Suppressor macrophage (primary cell): ENCODE results near the gene MOGAT1.

Experiments used
- DNase-seq, 4 experiments: peaks; one replicate each; pipeline ENCODE4 v3.0.0-alpha.2; 2020 to 2022
- total RNA-seq, 17 experiments: gene quantifications; one replicate each; lab custom pipeline; 2026; ENCODE audit warnings: mixed read lengths in 6 of 17, inconsistent platforms in 3 of 17; lab: John Stamatoyannopoulos, UW

MOGAT1 gene, protein sequence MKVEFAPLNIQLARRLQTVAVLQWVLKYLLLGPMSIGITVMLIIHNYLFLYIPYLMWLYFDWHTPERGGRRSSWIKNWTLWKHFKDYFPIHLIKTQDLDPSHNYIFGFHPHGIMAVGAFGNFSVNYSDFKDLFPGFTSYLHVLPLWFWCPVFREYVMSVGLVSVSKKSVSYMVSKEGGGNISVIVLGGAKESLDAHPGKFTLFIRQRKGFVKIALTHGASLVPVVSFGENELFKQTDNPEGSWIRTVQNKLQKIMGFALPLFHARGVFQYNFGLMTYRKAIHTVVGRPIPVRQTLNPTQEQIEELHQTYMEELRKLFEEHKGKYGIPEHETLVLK
- 0 to 1.4 (median 0.21) reads per million in 17 experiments for total RNA-seq

DNA sequence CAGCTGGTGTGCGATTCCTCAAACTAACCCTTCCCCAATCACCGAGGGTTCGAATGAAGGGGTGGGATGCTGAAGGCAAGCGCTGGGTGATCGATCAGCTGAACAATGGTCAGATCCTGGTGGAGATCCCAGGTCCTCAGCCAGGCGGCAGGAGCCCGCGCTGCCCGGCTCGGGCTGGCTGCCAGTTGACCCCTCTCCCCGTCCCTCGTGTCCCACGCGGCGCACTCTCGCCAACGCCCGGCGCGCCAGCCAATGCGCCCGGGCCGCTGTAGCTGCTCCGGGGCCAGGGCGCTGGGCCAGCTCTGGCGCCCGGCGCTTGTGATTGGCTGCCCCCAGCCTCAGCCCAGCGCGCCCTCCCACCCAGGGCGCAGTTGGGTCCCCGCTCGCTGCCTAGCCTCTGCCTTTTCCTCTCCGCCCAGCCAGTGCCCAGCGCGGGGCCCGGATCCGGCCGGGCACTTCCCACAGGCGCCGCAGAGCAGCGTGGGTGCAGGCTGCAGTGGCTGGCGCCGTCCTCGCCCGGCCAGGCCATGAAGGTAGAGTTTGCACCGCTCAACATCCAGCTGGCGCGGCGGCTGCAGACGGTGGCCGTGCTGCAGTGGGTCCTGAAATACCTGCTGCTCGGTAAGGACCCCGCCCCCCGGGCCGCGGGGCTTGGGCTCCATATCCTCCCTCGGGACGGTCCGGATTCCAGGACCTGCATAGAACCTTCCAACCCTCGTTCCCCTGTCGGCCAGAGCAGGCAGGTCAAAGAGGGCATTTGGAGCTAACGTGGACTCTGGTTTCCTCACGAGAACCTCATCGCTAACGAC is at the start of gene MOGAT1:
Gene MOGAT1, plus strand, starts transcription at position 400 of the 809 bp plus-strand sequence. Its CDS starts 128 bp downstream, at position 528.
- DNase-seq: peak; percentile 60 to 85 (median 72)

DNA sequence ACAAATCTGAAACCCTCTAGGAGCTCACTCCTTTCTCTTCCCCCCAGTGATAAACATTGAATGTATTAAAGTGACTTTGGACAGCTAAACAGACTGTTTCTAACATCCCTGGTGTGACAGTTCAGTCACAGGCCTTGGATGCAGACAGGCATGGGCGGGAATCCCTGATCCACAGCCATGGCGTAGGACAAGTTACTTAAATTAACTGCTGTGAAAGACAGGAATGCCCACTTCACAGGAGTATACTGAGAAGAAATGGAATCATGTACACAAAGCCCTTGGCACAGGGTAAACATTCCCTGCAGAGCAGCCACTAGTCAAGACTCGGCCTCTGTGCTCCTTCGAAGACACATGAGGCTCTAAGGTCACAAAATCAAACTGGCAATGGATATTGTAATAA is 49.6 kb upstream of the MOGAT1 start:
- no peak for DNase-seq

DNA sequence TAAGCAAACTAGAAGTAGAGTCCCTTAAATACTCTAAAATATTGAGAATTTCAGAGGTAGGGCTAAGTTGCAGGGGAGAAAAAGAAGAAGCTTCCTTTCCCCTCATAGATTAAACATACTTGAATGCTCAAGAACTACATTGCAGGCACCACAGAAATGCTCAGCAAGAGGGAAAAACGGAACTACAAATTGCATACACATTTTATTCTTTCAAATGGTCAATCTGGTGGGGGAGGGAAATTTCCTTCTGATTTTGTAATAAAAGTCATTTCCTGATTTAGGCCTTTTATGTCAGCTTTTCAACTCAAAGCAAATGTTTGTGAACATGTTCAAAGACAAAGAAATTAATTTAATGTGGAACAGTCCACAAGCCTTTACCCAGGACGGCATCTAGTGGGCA is 48.5 kb upstream of the MOGAT1 start:
- DNase-seq: peak; percentile 42 to 83 (median 66)

DNA sequence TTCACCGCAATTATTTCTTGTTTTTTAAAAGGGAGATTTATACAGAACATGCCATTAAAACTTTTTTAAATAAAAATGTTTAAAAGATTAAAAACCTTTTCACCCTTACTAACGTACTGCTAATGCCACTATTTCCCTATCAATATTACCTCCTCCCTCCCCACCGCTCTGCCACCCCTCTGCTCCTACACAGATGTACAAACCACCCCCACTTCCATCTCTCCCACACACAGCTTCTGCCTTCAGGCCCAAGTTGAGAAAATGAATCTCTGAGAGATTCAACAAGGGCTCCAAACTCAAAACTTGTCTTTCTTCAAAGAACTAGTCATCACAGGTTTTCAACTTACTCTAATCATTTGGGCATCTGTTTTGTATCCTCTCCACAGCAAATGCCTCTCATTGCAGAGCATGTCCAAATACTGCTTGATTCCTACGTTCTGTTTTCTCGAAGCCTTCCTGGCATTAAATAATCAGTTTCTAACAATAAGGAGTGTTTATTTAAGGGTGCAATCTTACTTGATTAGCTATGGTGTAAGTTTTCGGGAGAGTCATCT is 47.6 kb upstream of the MOGAT1 start:
- no peak for DNase-seq

DNA sequence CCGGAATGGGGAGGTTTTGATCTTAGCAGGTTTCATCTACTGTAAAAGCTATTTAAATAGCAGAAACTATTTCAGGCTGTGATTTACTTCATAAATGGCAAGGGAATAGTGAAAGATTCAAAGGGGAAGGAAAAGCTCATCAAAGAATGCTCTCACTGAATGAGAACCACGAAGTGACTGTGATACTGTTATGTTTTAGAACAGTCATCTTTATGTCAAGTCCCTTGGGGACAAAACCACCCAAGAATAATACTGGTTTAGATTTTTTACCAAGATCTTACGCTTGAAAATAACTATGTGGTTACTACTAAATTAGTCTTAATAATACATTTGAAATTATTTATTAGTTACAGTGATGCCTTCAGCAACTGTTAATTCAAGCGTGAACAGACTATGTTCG is 43.7 kb upstream of the MOGAT1 start:
- no peak for DNase-seq

DNA sequence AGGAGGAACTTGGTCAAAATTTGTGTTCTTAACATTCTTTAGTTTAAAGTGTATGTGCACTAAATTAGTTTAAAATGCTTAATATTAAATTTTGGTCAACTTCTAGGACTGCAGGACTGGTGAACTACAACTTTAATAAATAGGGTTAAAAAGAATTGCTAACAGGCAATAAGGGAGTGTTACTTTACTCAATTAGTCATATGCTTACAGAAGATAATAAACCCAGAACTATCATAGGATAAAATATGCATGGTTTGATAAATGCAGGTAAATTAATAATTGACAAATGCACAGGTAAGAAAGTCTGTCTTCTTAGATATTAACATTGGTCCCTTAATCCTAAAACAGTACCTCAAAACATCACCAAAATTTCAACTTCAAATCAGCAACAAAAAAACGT is 36.2 kb upstream of the MOGAT1 start:
- DNase-seq: no peak

DNA sequence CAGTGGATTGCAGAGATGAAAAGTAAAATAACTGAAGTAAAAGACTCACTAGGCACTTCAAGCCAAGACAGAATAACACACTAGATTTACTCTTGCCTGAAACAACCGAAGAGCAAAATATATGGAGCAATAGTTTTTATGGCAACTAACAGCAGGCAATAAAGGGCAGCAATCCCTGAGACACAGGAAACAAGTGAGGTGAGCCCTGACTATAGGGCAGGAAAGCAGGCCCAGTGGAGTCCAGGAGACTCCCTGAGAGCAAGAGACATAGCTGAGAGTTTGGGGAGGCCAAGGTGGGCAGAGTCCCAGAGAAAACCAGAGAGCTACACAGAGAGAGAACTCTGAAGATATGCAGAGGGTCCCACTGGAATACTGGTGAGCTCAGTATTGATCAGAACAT is 34.4 kb upstream of the MOGAT1 start:
- no peak for DNase-seq

DNA sequence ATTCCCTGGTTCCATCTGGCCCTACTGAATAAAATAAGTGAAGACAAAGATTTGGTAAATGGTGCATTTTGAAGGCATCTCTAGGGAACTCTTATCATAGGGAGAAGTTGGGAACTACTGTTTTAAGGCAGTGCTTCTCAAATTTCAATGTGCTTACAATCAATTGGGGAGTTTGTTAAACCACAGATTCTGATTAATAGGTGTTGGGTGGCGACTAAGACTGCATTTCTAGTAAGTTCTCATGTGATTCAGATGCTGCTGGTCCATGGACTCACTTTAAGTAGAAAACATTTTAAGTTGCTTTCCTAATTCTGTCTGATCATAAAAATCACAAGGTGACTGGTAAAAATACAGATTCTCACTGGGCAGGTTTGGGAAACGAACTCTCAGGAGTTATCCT is 30.1 kb upstream of the MOGAT1 start:
- DNase-seq: no peak

DNA sequence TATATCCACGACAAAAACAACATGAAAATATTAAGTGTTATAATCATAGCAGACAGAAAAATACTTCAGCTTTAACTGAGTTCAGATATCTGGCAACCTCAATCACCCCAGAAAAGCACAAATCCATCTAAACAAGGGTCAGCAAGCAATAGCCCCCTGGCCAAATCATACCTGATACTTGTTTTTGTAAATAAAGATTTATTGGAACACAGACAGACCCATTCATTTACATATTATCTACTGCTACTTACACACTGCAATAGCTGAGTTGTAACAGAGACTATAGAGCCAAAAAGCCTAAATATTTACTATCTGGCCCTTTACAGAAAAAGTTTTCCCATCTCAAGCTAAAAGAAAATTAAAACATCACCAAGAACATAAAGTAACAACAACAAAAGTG is 28.3 kb upstream of the MOGAT1 start:
- DNase-seq: no peak

DNA sequence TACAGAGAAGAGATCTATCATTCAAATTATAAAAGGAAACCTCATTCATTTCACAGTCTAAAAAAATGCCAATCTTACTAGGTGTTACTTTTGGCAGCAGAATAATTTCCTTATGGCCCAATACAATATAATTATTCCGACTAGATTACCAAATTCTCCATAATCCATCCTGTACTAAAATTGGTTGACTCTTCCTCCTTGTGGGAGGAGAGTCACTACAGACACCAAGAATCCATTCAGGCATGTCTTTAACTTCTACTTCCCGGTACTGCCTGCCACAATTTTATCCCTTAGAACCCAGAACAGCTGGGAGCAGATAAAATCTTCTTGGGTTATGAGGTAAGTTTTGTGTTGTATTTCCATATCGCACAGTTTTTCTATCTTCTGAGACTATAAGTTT is 25.4 kb upstream of the MOGAT1 start:
- no peak for DNase-seq

DNA sequence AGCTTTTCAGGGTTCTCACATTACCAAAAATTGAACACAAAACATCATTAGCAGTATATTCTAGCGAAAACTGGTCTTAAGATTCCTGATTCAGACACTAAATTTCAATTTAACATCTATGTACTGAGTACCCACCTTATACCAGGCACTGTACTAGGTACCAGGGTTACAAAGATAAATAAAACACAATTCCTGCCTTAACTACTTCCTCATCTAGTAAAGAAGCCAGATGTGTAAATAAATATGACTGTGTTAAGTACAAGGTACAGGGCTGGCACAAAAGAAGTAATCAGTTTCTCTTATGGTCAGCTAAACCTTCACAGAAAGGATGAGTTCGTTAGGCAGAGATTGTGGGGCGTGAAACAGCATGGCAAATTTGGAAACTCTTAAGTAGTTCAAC is 21.7 kb upstream of the MOGAT1 start:
- DNase-seq: no peak

DNA sequence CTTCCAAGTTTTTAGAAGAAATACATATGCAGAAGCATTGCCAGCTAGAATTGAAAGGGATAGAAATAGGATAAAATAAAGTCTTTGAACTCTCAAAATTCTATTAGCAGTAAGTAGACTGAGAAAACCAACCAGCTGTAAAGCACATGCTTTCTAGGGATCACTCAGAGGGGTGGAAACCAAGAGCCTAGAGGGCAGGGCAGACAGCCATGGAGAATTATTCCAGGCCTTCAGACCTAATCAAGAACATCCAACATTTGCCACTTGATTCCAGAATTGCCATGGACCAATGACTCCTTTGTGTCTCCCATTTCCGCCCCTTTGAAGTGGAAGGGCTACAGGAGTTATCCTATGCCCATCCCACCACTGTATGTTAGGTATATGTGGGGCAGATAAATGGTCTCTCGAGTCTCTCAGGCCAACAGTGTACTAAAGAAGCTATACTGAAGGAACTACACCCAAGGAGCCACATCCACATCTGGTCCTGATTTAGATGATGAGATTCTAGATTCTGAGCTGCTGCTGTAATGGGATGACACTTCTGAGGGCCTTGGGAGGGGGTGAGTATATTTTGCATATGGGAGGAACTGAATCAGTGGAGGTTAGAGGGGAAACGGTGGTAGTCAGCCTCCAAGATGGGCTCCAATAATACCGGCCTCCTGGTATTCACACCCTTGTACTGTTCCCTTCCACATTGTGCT is 19.6 kb upstream of the MOGAT1 start:
- no peak for DNase-seq

DNA sequence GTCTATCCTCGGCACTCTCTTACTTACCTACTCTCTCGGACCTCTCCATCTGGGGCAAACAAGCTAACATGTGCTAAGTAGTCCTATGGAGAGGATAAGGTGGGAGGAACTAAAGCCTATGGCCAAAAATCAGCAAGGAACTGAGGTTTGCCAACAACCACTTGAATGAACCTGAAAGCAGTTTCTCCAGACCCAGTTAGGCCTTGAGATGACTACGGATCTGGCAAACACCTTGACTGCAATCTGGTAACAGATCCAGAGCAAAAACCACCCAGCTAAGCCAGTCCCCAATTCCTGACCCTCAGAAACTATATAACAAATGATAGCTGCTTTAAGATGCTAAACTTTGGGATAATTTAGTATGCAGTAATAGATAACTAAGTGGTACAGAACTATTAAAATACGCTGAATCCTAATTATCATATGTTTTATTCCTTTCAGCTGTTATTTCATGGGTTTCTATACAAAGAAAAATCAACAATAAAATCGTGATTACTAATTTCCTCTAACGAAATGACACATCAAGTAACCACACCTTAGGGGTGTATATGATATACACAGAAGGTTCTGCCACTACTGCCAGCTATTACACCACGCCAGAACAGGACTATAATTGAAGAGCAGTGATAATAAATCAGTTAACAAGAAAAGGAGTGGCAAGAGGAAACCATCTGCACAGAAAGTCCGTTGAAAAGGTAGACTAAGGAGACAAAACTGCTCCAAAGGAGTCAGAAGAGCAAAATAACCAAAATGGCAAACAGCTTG is 18.8 kb upstream of the MOGAT1 start:
- DNase-seq: no peak

DNA sequence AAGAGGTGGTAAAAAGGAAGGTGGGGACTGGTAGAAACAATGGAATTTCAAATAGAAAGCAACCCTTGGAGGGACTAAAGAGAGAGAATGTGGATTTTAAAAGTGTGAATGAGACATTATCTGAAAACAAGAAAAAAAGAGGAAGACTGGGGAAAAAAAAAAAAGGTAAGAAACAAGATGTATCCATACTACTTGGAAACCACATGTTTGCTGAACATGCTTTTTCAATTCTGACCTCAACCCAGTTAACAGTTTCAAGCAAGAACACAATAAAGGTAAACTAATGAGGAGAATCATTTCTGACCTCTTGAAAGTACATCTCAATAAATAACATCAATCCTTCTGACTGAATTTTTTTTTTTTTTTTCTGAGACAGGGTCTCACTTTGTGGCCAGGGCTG is 18.2 kb upstream of the MOGAT1 start:
- no peak for DNase-seq

DNA sequence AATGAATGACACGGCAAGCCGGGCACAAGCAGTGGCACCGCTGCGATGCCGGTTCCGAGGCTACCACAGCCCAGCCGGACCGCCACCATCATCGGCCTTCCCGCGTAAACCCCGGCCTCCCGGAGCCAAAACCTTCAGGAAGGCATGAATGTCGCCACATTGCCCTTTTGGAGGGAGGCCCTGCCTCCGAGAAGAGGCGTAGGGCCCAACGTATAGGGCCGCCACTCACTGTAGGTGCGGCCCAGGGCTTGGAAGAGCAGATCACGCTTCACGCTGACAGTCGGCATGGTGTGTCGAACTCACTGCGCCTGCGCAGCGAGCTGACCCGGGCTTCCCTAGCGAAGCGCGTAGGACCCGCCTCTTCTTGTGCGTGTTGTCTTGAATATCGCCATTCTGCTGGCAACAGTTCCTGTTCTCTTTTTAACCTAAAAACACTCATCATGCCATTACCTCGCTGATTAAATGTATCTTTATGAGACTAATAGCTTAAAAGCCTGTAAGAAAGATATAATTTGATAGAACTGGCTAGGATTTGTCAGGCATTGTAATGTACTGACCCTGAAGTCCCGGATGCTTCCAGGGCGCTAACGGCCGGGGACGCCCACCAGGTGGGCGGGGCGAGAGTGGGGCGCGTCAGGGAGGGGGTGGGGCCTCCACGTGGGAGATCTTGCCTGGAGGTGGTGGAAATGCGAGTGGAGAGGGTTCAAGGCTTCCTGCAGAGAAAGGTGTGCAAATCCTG is 15.5 kb upstream of the MOGAT1 start, which contains the start of gene FARSB:
Gene FARSB, minus strand, starts transcription at position 306 of the 739 bp plus-strand sequence. Its CDS starts 19 bp downstream, at position 287.
- DNase-seq: peak; percentile 97 to 99 (median 98)

DNA sequence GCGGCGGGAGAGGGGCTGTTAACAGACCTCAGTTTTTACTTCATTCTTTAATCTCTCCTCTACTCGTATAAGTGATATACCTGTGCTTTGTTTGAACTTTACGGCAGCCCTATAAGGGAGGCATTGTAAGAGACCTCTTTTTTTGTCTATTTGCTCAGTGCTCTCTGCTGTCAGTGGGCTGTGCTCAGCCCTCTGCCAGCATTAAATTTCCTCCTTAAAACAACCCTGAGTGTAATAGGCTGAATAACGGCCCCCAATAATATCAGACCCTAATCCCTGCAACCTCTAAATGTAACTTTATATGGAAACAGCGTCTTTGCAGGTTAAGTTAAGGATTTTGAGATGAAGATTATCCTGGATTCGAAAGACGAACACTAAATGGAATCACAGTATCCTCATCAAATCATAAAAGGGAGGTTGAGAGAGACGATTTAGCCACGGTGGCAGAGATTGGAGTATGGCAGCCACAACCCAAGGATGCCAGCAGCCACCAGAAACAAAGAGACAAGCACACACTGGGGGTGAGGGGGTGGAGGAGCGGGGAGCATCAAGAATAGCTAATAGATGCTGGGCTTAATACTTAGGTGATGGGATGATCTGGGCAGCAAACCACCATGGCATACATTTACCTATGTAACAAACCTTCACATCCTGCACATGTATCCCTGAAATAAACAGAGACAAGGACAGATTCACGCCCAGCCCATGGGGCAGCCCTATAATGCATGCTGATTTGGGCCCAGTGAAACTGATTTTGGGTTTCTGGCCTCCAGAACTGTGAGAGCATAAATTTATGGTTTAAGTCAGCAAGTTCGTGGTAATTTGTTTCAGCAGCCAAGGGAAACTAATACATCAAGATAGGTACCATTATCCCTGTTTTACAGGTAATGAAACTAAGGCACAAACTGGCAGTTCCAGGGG is 14.7 kb upstream of the MOGAT1 start:
- DNase-seq: no peak

DNA sequence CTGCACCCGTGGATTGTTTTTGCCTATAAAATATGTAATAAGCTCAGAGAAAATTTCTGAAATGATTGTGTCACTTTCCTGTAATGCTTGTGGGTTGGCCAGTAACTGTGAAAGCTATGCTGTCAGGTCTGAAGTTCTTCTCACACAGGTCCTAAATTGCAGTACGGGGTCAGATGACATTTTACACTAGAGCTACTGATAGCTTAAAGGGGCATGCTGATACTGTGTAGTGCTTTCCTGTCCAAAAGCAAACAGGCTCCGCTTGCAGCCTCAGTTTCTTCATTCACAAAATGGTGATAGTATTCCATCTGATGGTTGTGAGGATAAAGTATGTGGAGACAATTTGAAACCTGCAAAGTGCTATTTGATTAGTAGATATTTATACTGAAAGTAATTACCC is 8.0 kb upstream of the MOGAT1 start:
- DNase-seq: peak in 1 of 4 experiments; percentile 11

DNA sequence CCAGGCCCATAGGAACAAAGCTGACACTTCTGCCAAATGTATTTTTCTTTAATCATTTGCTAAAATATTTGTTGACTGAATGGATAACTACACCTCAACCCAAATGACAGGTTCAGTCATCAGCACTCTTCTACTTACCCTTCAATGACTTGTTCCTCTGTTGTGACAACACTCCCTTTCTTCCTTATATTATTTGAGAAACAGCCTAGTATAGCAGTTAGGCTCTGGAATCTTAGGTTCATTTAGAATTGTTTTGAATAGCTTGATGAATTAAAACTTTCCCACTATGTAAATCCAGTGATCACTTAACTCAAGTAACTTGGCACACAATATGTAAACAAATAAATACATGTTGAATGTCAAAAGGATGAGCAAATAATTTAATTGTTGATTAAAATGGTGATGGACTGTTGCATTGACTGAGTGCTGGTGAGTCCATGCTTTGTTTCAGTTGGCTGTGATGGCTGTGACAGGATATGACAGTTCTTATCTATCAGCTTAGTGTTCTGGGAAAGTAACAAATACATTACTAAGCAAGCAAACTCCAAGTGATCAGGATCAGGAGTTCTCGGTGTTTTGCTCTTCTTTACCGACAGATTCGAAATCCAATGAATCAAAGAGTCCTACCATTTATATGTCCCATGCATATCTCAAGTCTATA is 2.8 kb upstream of the MOGAT1 start:
- DNase-seq: peak in 1 of 4 experiments; percentile 44

DNA sequence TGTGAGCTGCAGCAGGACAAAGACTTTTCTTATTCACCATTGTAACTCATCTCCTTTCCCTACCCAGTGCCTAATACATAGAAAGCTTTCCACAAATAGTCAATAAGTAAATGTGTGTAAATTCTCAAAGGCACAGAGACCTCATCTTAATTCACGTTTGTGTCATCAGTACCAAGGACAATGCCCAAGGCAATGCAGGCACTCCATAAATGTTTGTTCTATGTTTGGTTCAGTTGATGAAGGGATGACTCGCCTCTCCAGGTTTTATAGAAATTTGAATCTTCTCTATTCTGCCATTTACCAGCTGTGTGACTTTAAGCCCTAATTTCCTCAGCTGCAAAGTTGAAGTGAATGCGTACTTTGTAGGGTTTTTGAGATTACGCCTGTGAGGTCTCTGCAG is 2.1 kb upstream of the MOGAT1 start:
- no peak for DNase-seq
